ENCODE results near the gene BRF1.

DNA sequence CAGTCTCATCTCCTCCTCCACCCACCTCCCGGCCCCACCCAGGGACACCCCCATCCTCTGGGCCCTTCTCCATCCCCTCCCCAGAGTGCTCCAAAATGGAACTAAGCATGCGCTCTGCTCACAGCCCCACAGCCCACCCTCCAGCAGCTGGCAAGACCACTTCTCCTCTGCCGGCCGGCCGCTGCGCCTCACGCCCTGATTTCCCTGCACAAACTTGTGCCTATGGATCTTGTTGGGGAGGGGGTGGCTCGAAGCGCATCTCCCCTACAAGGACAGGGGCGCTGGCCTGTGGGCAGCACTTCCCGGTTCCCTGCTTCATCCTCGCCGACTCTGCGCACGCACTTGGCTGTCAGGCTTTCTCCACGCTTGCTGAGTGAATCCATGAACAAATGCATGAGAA, 100.2 kb downstream of the BRF1 start:
- TF ChIP-seq, protein P1, sequence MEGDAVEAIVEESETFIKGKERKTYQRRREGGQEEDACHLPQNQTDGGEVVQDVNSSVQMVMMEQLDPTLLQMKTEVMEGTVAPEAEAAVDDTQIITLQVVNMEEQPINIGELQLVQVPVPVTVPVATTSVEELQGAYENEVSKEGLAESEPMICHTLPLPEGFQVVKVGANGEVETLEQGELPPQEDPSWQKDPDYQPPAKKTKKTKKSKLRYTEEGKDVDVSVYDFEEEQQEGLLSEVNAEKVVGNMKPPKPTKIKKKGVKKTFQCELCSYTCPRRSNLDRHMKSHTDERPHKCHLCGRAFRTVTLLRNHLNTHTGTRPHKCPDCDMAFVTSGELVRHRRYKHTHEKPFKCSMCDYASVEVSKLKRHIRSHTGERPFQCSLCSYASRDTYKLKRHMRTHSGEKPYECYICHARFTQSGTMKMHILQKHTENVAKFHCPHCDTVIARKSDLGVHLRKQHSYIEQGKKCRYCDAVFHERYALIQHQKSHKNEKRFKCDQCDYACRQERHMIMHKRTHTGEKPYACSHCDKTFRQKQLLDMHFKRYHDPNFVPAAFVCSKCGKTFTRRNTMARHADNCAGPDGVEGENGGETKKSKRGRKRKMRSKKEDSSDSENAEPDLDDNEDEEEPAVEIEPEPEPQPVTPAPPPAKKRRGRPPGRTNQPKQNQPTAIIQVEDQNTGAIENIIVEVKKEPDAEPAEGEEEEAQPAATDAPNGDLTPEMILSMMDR (IDR thresholded peaks at IDR 0.05; ENCODE audit: insufficient read depth, low read length, poor library complexity, severe bottlenecking): no peak
- no peak for TF ChIP-seq EZH2phosphoT487 (conservative IDR thresholded peaks at IDR 0.05; ENCODE audit: low read length)

All from SU-DHL-6 (cell line).